Mesothelial cell of epicardium (in vitro differentiated cells): ENCODE data around the gene MARCHF9. TPM values are rescaled to one million over a fixed set of nuclear protein-coding genes. Genes with fewer than 3 reads are reported as not detected.
A peak's percentile ranks its signal among the peaks of the same experiment; 100 is the strongest.

Source experiments
- DNase-seq, 2 experiments: peaks; one replicate each; pipeline ENCODE4 v3.0.0; 2021; ENCODE audit warnings: low spot score in 2 of 2; ENCODE audit not compliant: unreplicated experiment in 2 of 2
- H3K27ac Mint-ChIP-seq: 2 replicates; pipeline ENCODE4 v1.8.0; 2021; ENCODE audit warnings: mixed read lengths
- H3K27me3 Mint-ChIP-seq: 2 replicates; pipeline ENCODE4 v1.8.0; 2021; ENCODE audit warnings: low read depth, mixed read lengths
- H3K36me3 Mint-ChIP-seq: 2 replicates; pipeline ENCODE4 v1.8.0; 2021; ENCODE audit warnings: mixed read lengths
- H3K4me1 Mint-ChIP-seq: 2 replicates; pipeline ENCODE4 v1.8.0; 2021; ENCODE audit warnings: mixed read lengths
- H3K4me3 Mint-ChIP-seq: 2 replicates; pipeline ENCODE4 v1.8.0; 2021; ENCODE audit warnings: mild to moderate bottlenecking, moderate library complexity, mixed read lengths
- H3K9me3 Mint-ChIP-seq: 2 replicates; pipeline ENCODE4 v1.8.0; 2021; ENCODE audit warnings: mixed read lengths
- CTCF ChIP-seq: fragments of 200-600 bp; sonication (generic); IDR thresholded peaks from one replicate; pipeline ENCODE4 v1.5.0; 2021; ENCODE audit warnings: antibody characterized with exemption; ENCODE audit not compliant: unreplicated experiment
- total RNA-seq: library from RNA; stranded (reverse); gene quantifications from 3 replicates; pipeline ENCODE4 v1.2.1, GENCODE V29; 2021

The MARCHF9 gene
- total RNA-seq, 1 donor from 2014 or later = 12.7 TPM

GRCh38 chr12:57732726-57733593 lies 21.9 kb upstream of the MARCHF9 start:
- H3K27ac Mint-ChIP-seq = no peak overlapping the region
- no peak for TF ChIP-seq CTCF
- H3K4me3 Mint-ChIP-seq = no peak overlapping the region
- H3K36me3 Mint-ChIP-seq = no peaks in the 10 kb centered on the region
- peaks cover 10% of the 10 kb centered on the region for H3K4me1 Mint-ChIP-seq
- DNase-seq = no peak
- peaks cover 93% of the 10 kb centered on the region for H3K27me3 Mint-ChIP-seq
- H3K9me3 Mint-ChIP-seq = no peaks in the 10 kb centered on the region

GRCh38 chr12:57733928-57734327 lies 21.0 kb upstream of the MARCHF9 start:
- Mint-ChIP-seq H3K27me3 (peaks cover 89% of the 10 kb centered on the region), H3K36me3 (no peaks in the 10 kb centered on the region), H3K9me3 (no peaks in the 10 kb centered on the region), H3K27ac (no peak overlapping the region), H3K4me3 (no peak overlapping the region), H3K4me1 (peaks cover 11% of the 10 kb centered on the region)
- no peak for DNase-seq
- TF ChIP-seq CTCF = no peak

GRCh38 chr12:57734591-57734990 lies 20.3 kb upstream of the MARCHF9 start:
- Mint-ChIP-seq H3K36me3 (no peaks in the 10 kb centered on the region), H3K27me3 (peaks cover 89% of the 10 kb centered on the region), H3K27ac (no peak overlapping the region), H3K9me3 (no peaks in the 10 kb centered on the region), H3K4me3 (no peak overlapping the region), H3K4me1 (peaks cover 15% of the 10 kb centered on the region)
- DNase-seq = no peak
- no peak for TF ChIP-seq CTCF

- DNase-seq = no peak
- Mint-ChIP-seq H3K36me3 (no peaks in the 10 kb centered on the region), H3K4me3 (no peak overlapping the region), H3K4me1 (peaks cover 15% of the 10 kb centered on the region), H3K27me3 (peaks cover 88% of the 10 kb centered on the region), H3K9me3 (no peaks in the 10 kb centered on the region), H3K27ac (no peak overlapping the region)
- TF ChIP-seq CTCF = no peak
Observed at GRCh38 chr12:57735198-57735855, 19.6 kb upstream of the MARCHF9 start.

GRCh38 chr12:57735952-57736740 lies 18.8 kb upstream of the MARCHF9 start:
- Mint-ChIP-seq H3K36me3 (no peaks in the 10 kb centered on the region), H3K27me3 (peaks cover 88% of the 10 kb centered on the region), H3K9me3 (no peaks in the 10 kb centered on the region), H3K4me3 (peak overlapping the region; percentile 54), H3K4me1 (peaks cover 15% of the 10 kb centered on the region), H3K27ac (no peak overlapping the region)
- TF ChIP-seq CTCF = no peak
- no peak for DNase-seq
